Karpas-422 (cell line): ENCODE results near the gene CCDC24. TPM values are rescaled to one million over a fixed set of nuclear protein-coding genes. Genes with fewer than 3 reads are reported as not detected.

Experiments used
- DNase-seq: peaks from one replicate; pipeline ENCODE4 v3.0.0-alpha.2; 2015
- H2AFZ ChIP-seq: fragments of 200-600 bp; sonication (generic); 2 replicates; pipeline ENCODE4 v1.6.1; 2014; ENCODE audit warnings: antibody characterized with exemption, low read length, mixed read lengths
- H3K27ac ChIP-seq: fragments of 200-600 bp; sonication (generic); 2 replicates; pipeline ENCODE4 v1.5.1; 2014; ENCODE audit warnings: mild to moderate bottlenecking, low read length, moderate library complexity
- H3K27me3 ChIP-seq: fragments of 200-600 bp; sonication (generic); 2 replicates; pipeline ENCODE4 v1.6.1; 2014; ENCODE audit warnings: low read length, mixed read lengths
- H3K36me3 ChIP-seq: fragments of 200-600 bp; sonication (generic); 2 replicates; pipeline ENCODE4 v1.6.1; 2014; ENCODE audit warnings: low read length, mixed read lengths; ENCODE audit not compliant: insufficient read depth
- H3K4me1 ChIP-seq: fragments of 200-600 bp; sonication (generic); 2 replicates; pipeline ENCODE4 v1.6.1; 2014; ENCODE audit warnings: mild to moderate bottlenecking, low read length, mixed read lengths
- H3K4me2 ChIP-seq: fragments of 200-600 bp; sonication (generic); 2 replicates; pipeline ENCODE4 v1.6.1; 2014; ENCODE audit warnings: low read length, low read depth, mild to moderate bottlenecking; ENCODE audit not compliant: poor library complexity, severe bottlenecking
- H3K4me3 ChIP-seq: fragments of 200-600 bp; sonication (generic); 2 replicates; pipeline ENCODE4 v1.5.1; 2014; ENCODE audit warnings: mild to moderate bottlenecking, antibody characterized with exemption, low read length, mixed read lengths
- H3K79me2 ChIP-seq: fragments of 200-600 bp; sonication (generic); 2 replicates; pipeline ENCODE4 v1.6.1; 2014; ENCODE audit warnings: mild to moderate bottlenecking, low read length, mixed read lengths
- H3K9ac ChIP-seq: fragments of 200-600 bp; sonication (generic); 2 replicates; pipeline ENCODE4 v1.6.0; 2014; ENCODE audit warnings: low read length
- H3K9me2 ChIP-seq: fragments of 200-600 bp; sonication (generic), shearing (Covaris generic); replicated peaks from 2 replicates; pipeline ENCODE4 v1.6.0; 2014; ENCODE audit warnings: mild to moderate bottlenecking, low read length, moderate library complexity; ENCODE audit not compliant: insufficient read depth
- H3K9me3 ChIP-seq: fragments of 300-700, 200-600 bp; sonication (generic); 2 replicates; pipeline ENCODE4 v1.6.1; 2014; ENCODE audit warnings: low read length, mixed read lengths
- H4K20me1 ChIP-seq: fragments of 200-600 bp; sonication (generic); 2 replicates; pipeline ENCODE4 v1.6.1; 2014; ENCODE audit warnings: mild to moderate bottlenecking, antibody characterized with exemption, low read length, low read depth; ENCODE audit not compliant: insufficient read depth
- total RNA-seq: library from RNA; depleted of rRNA; stranded (reverse); fragments of >200 nt; shearing (Covaris generic); gene quantifications from 2 replicates; pipeline ENCODE4 v1.2.3, GENCODE V29; 2014; ENCODE audit warnings: low replicate concordance

The CCDC24 gene
- total RNA-seq, 1 experiment from 2014 or later = 28.1 TPM

GRCh38 chr1:44021581-44022321, 30.4 kb downstream of the CCDC24 start:
- no peak overlapping the region for H3K9ac ChIP-seq
- H2AFZ ChIP-seq = no peak overlapping the region
- no peaks in the 10 kb centered on the region for H3K9me2 ChIP-seq
- H3K4me1 ChIP-seq = peaks cover 38% of the 10 kb centered on the region
- H3K4me3 ChIP-seq = no peak overlapping the region
- H3K36me3 ChIP-seq = no peaks in the 10 kb centered on the region
- no peaks in the 10 kb centered on the region for H3K9me3 ChIP-seq
- no peaks in the 10 kb centered on the region for H4K20me1 ChIP-seq
- no peaks in the 10 kb centered on the region for H3K27me3 ChIP-seq
- no peak for DNase-seq
- no peak overlapping the region for H3K4me2 ChIP-seq
- no peak overlapping the region for H3K27ac ChIP-seq
- H3K79me2 ChIP-seq = no peaks in the 10 kb centered on the region

GRCh38 chr1:44024031-44024902, 32.9 kb downstream of the CCDC24 start:
- H3K79me2 ChIP-seq = no peaks in the 10 kb centered on the region
- H2AFZ ChIP-seq = no peak overlapping the region
- H4K20me1 ChIP-seq = no peaks in the 10 kb centered on the region
- no peaks in the 10 kb centered on the region for H3K9me3 ChIP-seq
- H3K27me3 ChIP-seq = no peaks in the 10 kb centered on the region
- DNase-seq = no peak
- peak overlapping the region; percentile 86 for H3K27ac ChIP-seq
- peak overlapping the region; percentile 74 for H3K4me2 ChIP-seq
- H3K9ac ChIP-seq = peak overlapping the region; percentile 65
- H3K9me2 ChIP-seq = no peaks in the 10 kb centered on the region
- peak overlapping the region; percentile 51 for H3K4me3 ChIP-seq
- peaks cover 54% of the 10 kb centered on the region for H3K4me1 ChIP-seq
- no peaks in the 10 kb centered on the region for H3K36me3 ChIP-seq

- Histone ChIP-seq H2AFZ (no peak overlapping the region), H3K4me2 (peak overlapping the region; percentile 74), H3K4me1 (peaks cover 59% of the 10 kb centered on the region), H3K4me3 (peak overlapping the region; percentile 51), H3K27ac (peak overlapping the region; percentile 86), H3K9me3 (no peaks in the 10 kb centered on the region), H3K9ac (peak overlapping the region; percentile 65), H3K79me2 (no peaks in the 10 kb centered on the region), H3K9me2 (no peaks in the 10 kb centered on the region), H4K20me1 (no peaks in the 10 kb centered on the region), H3K27me3 (no peaks in the 10 kb centered on the region), H3K36me3 (no peaks in the 10 kb centered on the region)
- peak; percentile 91 for DNase-seq
Observed at GRCh38 chr1:44024903-44025525, 33.6 kb downstream of the CCDC24 start.

- H3K27ac ChIP-seq = peak overlapping the region; percentile 86
Observed at GRCh38 chr1:44025816-44026215, 34.4 kb downstream of the CCDC24 start.

DNA sequence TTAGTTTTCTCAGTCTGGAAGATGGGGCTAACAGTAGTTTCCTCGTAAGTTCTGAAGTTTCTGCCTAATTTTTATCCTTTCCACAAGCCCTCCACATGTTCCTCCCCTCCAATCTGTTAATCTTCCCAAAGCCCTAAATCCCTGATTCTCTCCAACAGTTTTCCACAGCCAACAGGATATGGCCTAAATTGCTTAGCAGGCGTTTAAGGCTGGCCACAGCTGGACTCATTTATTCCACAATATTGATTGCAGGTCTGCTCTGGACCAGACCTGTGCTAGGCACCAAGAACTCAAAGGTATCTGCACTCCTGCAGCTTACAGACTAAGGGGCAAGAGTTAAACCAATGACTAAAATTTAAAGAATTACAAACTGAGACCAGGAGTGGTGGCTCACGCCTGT, 35.9 kb downstream of the CCDC24 start:
- Histone ChIP-seq H4K20me1 (no peaks in the 10 kb centered on the region), H3K27me3 (no peaks in the 10 kb centered on the region), H3K4me1 (peaks cover 73% of the 10 kb centered on the region)

More at GRCh38 chr1:44025816-44026215, 34.4 kb downstream of the CCDC24 start:
- Histone ChIP-seq H3K4me3 (peak overlapping the region; percentile 51), H4K20me1 (no peaks in the 10 kb centered on the region), H2AFZ (peak overlapping the region; percentile 91; the same call in 1 of the 2 replicates), H3K9me2 (no peaks in the 10 kb centered on the region), H3K79me2 (no peaks in the 10 kb centered on the region), H3K9me3 (no peaks in the 10 kb centered on the region), H3K27me3 (no peaks in the 10 kb centered on the region), H3K4me1 (peaks cover 64% of the 10 kb centered on the region), H3K4me2 (peak overlapping the region; percentile 74), H3K36me3 (no peaks in the 10 kb centered on the region), H3K9ac (peak overlapping the region; percentile 65)
- DNase-seq = peak; percentile 83

GRCh38 chr1:44029260-44029910, 38.0 kb downstream of the CCDC24 start:
- Histone ChIP-seq H3K36me3 (no peaks in the 10 kb centered on the region), H3K27ac (no peak overlapping the region), H4K20me1 (no peaks in the 10 kb centered on the region), H3K79me2 (no peaks in the 10 kb centered on the region), H3K4me2 (peak overlapping the region; percentile 84), H3K27me3 (no peaks in the 10 kb centered on the region), H2AFZ (peak overlapping the region; percentile 90), H3K9ac (peak overlapping the region; percentile 68), H3K9me3 (no peaks in the 10 kb centered on the region), H3K4me1 (peaks cover 67% of the 10 kb centered on the region), H3K9me2 (no peaks in the 10 kb centered on the region), H3K4me3 (peak overlapping the region; percentile 72)
- DNase-seq = no peak

More for the DNA sequence above, 35.9 kb downstream of the CCDC24 start:
- H3K79me2 ChIP-seq = no peaks in the 10 kb centered on the region
- H3K4me3 ChIP-seq = no peak overlapping the region
- H3K9me3 ChIP-seq = no peaks in the 10 kb centered on the region
- no peaks in the 10 kb centered on the region for H3K9me2 ChIP-seq
- no peak overlapping the region for H3K4me2 ChIP-seq
- no peaks in the 10 kb centered on the region for H3K36me3 ChIP-seq
- H3K9ac ChIP-seq = no peak overlapping the region
- DNase-seq = no peak
- H3K27ac ChIP-seq = no peak overlapping the region
- H2AFZ ChIP-seq = no peak overlapping the region

- DNase-seq = peak; percentile 95
- Histone ChIP-seq H3K9ac (peak overlapping the region; percentile 68), H2AFZ (peak overlapping the region; percentile 90)
Observed at GRCh38 chr1:44029911-44030604, 38.7 kb downstream of the CCDC24 start.

More at GRCh38 chr1:44029911-44030604, 38.7 kb downstream of the CCDC24 start:
- no peaks in the 10 kb centered on the region for H3K36me3 ChIP-seq
- no peaks in the 10 kb centered on the region for H3K9me2 ChIP-seq
- H3K79me2 ChIP-seq = no peaks in the 10 kb centered on the region
- H3K9me3 ChIP-seq = no peaks in the 10 kb centered on the region
- peak overlapping the region; percentile 43; the same call in 1 of the 2 replicates for H3K27ac ChIP-seq
- H3K27me3 ChIP-seq = no peaks in the 10 kb centered on the region
- peak overlapping the region; percentile 84 for H3K4me2 ChIP-seq
- peak overlapping the region; percentile 72 for H3K4me3 ChIP-seq
- H4K20me1 ChIP-seq = no peaks in the 10 kb centered on the region
- peaks cover 60% of the 10 kb centered on the region for H3K4me1 ChIP-seq
